Neural progenitor cell (in vitro differentiated cells): ENCODE data around the gene TASP1.

ENCODE experiments used
- CTCF ChIP-seq: fragments of 200-600 bp; sonication (generic); IDR thresholded peaks from 2 replicates; pipeline ENCODE4 v1.5.1; 2017; ENCODE audit warnings: antibody characterized with exemption, mild to moderate bottlenecking
- EZH2 ChIP-seq: fragments of 200-600 bp; sonication (generic); IDR thresholded peaks from 2 replicates; pipeline ENCODE4 v1.6.1; 2017; ENCODE audit warnings: antibody characterized with exemption, mild to moderate bottlenecking, moderate library complexity
- EZH2phosphoT487 ChIP-seq: fragments of 200-600 bp; sonication (generic); IDR thresholded peaks from 2 replicates; pipeline ENCODE4 v1.6.1; 2017; ENCODE audit warnings: antibody characterized with exemption

GRCh38 chr20:13396022-13396421 is 242.7 kb downstream of the TASP1 start:
- TF ChIP-seq EZH2phosphoT487 (no peak), CTCF (no peak), EZH2 (no peak)
